ELR (cell line): Measurements from ENCODE around the gene ZDHHC12.

ENCODE experiments used
- DNase-seq: peaks from one replicate; pipeline ENCODE4 v3.0.0-alpha.2; 2015; ENCODE audit warnings: low read depth

Gene ZDHHC12

DNA sequence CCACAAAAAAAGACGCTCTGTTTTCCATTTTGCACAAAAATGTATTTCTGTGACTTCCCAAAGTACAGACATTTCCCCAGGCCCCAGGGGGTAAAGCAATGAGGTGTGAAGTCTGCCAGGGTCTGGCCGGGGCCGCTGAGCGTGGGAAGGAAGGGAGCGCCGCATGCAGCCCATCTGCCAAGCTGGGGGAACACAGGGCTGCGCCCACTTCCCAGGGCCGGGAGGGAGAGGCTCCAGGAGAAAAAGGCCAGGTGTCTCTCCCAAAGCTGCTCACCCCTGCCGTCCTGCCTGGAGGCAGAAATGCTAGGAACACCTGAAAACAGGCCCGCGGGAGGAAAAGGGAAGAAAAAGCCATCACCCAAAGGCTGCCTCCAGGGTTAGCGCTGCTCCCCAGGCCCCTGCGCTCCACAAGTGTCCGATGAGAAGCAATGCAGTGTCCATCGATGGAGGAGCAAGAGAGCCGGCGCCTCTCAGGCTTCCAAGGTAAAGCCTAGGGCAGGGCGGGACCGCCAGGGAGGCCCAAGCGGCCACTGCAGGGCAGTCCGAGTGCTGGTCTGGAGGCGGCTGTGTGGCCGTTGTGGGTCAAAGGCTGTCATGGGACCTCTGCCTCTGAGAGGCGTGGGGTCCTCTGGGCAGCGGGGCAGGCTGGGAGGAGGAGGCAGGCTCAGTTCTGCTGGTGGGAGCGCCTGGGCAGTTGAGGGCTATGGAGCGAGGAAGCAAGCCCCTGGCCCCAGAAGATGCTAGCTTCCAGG is 6.0 kb upstream of the ZDHHC12 start:
- DNase-seq, result no peak

DNA sequence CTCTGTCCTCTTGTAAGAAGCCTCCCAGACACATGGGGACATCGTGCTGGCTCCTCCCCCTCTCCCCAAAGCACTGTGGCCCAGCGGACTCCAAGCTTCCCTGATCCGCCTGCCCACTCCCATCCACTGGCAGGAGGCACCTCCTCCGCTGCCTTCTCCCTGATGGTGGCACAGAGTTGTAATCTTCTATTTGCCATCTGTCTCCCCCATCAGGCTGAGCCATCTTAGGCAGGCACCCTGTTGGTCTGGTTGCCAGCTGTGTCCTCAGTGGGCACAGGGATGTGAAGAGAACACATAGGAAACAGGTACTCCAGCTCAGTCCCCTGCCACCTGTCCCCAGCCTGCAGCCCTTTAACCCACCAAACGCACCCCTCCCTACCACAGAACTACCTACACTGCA is 5.4 kb upstream of the ZDHHC12 start:
- no peak for DNase-seq

DNA sequence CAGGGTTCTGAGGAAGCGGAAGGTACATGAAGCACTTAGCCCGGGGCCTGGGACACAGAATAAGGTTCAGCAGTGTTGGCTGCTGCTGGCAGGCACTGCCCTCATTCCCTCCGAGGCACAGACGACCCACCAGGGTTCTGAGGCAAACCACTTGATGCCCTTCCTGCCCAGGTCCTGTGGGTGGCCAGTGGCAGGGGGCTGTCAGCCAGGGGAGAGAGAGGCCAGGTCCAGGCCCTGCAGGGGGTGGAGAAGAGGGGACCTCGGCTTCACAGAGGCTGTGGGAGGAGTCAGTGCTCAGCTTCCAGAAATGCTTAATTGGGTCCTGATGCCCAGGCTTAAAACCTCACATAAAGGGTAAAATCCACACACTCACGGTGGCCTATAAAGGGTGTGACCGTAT is 4.4 kb upstream of the ZDHHC12 start:
- DNase-seq, result no peak

DNA sequence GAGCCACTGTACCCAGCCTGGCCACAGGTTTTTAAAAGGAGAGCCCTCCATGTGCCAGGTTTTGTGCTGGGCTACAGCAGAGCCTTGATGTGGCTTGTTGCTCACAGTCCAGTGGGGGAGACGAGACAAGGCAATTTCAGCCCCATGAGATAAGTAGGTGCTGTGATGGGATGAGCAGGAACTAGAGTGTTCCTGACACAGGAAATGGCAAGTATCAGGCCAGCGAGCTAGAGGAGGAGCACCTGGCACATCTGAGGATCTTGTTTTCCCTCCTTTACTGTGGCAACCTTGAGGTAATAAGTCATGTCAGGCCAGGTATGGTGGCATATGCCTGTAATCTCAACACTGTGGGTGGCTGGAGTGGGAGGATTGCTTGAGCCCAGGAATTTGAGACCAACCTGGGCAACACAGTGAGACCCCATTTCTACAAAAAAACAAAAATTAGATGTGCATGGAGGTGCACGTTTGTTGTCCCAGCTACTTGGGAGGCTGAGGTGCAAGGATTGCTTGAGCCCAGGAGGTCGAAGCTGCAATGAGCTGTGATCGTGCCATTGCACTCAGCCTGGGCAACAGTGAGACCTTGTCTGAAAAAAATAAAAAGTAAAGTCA is 3.8 kb upstream of the ZDHHC12 start:
- no peak for DNase-seq

DNA sequence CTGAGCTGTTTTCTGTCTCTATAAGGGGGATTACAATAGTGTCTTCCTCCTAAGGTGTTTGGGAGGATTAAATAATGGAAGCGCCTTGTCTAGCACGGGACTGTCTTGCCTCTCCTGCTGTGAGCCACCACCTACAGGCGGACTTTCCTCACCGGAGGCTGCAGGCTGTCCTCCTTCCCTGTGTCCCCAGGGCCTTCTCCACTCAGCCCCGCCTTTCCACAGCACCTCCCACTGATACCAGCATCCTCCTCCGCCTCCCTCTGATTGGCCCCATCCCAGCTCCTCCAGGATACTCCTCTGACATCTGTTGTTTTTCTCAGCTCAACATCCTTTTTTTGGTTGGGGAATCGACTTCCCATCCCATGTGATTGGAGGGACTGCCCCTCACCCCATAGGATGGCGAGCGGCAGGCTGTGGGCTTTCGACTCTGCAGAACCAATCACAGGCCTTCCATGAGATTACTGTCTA is 851 bp upstream of the ZDHHC12 start:
- DNase-seq, result peak; percentile 89

DNA sequence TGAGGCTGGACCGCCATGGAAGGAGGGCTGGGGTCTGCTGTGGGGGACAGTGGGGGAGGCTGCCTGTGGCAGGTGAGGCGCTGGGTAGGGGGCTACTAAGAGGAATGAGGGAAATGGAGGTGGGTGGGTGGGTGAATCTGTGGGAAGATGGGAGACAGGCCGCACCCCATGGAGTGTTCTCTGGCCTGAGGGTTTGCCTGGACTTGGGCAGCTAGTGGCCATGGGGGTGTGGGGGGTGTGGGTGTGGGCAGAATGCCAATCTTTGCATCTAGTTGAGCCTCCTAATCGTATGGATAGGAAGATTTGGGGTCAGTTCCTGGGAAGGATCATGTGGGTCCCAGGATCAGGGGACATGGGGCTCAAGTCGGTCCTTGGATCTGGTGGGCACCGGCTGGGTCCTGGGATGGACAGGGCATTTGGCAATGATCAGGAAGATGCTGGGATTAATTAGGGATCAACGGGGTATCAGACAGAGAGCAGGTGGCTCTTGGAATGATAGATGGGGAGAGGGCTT is 518 bp downstream of the ZDHHC12 start:
- peak; percentile 30 for DNase-seq

DNA sequence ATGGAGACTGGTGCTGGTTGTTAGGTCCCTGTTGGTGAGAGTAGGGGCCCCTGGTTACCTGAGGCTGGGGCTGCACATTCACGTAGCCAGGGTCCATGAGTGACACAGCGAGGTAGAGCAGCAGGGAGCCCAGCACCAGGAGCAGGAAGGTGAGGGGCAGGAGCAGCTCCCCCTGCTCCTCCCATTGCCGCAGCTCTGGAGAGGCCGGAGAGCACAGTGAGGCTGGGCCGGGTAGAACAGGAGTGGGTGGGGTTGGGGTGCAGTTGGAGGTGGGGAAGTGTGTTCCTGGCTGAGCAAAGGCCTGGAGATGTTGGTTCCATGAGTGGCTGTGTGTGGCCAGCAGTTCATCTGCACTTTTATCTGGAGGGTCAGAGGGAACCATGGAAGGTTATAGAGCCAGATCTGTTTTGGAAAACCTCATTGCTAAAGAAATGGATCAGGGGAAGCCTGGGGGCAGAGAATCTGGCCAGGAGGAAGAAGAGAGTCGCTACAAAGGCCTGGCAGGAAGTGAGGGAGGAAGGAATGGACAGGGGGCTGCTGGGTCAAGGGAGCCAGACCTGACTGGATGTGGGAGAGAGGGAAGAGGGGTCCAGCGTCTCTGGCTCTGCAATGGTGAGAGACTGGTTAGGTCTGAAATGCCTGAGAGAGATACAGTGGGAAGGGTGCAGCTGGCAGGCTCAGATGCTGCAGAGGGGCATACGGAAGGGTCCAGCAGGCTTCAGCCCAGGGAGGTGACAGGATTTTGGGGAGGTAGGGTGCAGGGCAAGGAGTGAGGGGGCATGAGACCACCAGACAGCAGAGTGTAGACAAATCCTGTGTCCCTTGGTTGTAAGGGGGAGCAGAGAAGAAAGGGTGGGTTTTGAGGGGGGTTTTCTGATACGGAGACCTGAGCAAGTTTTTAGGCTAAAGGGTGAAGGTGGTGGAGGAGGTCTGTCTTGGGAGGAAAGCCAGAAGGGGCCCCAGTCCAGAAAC is 1.3 kb downstream of the ZDHHC12 start:
- DNase-seq, result no peak

DNA sequence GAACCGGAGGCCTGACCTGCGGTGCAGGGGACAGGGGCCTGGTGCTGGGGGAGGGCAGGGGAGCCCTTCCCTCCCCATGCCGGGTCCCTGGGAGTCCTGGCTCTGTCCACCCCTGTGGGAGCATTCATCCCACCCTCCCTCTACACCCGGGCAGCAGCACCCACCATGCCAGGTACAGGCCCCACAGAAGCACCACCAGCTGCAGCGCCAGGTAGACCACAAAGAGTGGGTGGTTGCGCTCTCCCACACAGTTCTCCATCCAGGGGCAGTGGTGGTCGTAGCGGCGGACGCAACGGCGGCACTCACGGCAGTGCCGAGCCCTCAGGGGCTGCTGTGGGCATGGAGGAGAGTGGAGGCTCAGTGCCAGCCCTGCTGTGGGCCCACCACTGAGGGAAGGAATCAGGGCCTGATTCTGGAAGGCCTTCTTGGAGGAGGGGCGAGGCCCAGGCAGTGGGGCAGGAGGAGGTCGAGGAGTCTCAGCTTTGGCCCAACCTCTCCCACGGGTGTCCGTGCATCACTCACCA is 2.4 kb downstream of the ZDHHC12 start:
- no peak for DNase-seq

DNA sequence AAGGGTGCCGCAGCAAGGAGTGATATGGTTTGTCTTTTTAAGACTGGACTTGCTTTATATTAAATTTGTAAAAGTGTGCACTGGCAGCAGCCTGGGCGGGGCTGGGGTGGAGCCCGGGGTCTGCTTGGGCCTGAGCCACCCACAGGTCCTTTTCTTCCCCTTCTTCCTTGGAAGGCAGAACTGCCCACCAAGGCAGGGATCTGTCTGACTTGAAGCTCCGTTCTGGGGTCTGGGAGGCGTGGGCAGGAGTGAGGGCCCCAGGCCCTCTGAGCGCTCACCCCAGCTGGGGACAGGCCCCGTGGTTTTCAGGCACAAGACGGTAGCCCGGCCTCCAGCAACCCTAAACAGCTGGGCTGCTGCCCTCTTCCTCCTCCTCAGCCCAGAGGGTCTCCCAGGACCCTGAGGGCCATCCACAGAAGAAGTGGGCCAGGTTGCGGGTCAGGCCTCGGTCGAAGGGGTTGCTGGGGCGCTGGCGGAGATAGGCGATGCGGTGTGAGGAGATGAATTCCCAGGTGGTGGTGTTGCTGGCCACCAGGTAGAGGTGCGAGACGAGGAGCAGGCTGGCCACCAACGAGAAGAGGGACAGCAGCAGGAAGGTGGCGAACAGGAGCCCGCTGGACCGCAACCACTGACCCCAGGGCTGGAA is 3.0 kb downstream of the ZDHHC12 start:
- DNase-seq, result no peak

DNA sequence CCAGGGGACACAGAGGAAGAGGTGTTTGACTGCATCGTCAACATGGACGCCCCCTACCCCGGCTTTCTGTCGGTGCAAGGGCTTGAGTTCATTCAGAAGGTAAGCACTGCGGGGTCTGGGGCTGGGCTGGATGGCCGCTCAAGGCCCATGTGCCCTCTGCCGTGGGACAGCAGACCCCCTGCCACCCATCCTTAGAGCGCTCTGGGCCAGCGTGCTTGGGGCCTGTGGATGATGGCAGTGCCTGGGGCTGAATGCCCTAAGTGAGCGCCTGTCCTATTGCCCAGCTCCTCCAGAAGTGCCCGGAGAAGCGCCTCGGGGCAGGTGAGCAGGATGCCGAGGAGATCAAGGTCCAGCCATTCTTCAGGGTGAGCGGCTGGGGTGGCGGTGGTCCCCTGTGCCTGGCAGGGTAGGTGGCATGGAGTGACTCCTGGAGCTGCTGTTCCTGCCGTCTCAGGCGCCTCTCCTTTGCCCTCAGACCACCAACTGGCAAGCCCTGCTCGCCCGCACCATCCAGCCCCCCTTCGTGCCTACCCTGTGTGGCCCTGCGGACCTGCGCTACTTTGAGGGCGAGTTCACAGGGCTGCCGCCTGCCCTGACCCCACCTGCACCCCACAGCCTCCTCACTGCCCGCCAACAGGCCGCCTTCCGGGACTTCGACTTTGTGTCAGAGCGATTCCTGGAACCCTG is 3.9 kb downstream of the ZDHHC12 start:
- DNase-seq, result no peak

DNA sequence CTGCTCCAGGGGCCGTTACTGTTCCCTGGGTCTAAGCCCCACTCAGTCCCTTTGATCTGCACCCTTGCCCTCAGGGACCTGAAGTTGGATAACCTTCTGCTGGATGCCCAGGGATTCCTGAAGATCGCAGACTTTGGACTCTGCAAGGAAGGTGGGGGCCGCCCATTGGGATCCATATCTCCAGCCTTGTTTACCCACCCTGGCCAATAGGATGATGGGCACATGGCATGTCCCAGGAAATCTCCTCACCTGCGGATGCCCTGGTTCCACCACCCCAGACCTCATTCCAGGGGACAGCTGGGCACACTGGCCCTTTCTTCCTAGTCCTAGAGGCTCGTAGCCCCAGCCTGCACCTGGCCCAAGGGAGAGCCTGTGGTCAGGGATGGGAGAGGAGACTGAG is 5.5 kb downstream of the ZDHHC12 start:
- no peak for DNase-seq

DNA sequence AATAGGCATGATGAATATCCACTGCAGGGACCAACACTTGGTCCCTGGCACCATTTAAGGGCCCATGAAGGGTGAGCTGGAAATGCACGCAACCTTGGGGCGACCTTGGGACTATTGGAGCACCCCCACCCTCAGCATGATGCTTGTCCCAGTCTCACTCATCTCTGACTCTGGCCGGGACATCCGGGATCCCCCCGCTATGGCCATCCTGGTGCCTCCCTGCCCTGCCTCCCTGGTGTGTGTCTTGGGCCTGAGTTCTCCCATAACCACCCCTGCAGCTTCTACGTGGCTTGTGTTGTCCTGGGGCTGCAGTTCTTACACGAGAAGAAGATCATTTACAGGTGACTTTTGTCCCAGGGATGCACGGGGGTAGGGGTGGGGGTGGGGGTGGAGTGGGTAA is 5.9 kb downstream of the ZDHHC12 start:
- DNase-seq, result no peak

DNA sequence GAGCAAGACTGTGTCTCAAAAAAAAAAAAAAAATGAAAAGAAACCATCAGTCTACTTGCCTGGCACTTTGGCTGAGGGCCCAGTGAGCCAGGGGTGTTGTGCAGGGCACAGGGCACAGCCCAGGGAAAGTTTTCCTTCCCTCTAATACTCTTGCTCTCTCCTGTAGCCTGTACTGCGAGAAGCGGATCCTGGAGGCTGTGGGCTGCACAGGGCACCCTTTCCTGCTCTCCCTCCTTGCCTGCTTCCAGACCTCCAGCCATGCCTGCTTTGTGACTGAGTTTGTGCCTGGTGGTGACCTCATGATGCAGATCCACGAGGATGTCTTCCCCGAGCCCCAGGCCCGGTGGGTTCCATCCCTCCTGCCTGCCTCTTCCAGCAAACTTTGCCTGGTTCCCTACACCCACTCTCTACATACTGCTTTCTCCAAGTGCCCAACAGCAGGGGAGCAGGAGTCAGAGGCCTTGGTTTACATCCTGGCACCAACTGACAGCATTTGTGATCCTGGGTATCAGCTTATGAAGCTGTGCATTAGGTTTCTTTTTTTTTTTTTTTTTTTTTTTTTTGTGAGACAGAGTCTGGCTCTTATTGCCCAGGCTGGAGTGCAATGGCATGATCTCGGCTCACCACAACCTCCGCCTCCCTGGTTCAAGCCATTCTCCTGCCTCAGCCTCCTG is 7.2 kb downstream of the ZDHHC12 start:
- no peak for DNase-seq

DNA sequence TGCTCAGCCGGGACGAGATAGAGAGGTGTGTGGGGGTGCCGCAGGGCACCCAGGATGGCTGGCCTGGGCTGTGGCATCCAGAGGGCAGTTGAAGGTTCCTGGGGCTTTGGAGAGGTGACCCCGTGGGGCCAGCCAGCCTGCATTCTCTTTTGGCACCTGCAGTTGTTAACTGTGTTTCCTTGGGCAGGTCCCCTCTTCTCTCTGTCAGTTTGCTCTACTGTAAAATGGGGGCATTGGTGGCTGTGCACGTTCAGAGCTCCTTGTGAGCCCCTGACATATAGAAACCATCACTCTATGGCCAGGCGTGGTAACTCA is 8.5 kb downstream of the ZDHHC12 start:
- no peak for DNase-seq

DNA sequence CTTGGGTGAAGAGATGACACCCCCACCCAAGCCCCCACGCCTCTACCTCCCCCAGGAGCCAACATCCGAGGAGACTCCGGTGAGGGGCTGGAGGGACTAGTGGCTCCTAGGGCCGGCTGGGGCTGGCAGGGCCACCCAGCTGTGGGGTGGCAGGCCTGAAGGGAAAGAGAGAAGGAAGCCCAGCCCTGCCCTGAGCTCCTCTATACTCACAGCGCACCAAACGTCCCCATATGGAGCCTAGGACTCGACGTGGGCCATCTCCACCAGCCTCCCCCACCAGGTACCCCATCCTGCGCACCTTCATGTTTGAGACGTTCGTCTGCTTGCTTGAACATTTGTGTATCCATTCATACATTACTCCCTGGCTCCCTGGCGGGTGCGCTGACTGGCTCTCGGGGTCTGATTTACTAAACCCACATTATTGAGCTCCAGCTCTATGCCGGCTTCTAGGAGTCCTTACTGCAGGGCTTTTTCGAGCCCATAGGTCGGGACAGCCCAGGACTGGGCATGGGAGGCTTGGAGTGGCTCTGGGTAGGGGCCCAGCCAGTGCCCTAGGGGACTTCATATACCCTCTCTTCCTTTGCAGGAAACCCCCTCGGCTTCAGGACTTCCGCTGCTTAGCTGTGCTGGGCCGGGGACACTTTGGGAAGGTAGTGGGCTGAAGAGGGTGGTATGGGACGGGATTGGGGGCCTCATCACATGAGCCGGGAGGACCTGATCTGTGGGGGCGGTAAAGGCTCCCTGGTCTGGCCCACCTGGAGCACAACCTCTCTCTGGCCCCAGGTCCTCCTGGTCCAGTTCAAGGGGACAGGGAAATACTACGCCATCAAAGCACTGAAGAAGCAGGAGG is 9.1 kb downstream of the ZDHHC12 start:
- no peak for DNase-seq

DNA sequence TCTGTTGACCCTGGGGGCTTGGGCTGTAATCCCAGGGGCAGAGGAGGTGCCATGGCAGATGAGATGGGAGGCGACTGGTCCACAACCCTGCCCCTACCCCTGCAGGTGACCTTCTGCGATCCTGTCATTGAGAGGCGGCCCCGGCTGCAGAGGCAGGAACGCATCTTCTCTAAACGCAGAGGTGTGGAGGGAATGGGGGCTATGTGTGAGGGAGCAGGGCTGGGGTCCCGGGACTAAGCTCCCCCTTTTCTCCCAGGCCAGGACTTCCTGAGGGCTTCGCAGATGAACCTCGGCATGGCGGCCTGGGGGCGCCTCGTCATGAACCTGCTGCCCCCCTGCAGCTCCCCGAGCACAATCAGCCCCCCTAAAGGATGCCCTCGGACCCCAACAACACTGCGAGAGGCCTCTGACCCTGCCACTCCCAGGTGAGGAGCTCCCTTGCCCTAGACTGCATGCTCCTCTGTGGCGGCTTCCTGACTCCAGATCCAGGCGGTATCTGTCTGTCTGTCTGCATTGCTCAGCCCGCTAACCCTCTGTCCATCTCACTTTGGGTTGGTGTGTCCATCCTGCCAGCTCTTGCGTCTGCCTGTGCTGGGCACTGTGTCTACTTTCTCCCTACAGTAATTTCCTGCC is 9.9 kb downstream of the ZDHHC12 start:
- DNase-seq, result no peak

DNA sequence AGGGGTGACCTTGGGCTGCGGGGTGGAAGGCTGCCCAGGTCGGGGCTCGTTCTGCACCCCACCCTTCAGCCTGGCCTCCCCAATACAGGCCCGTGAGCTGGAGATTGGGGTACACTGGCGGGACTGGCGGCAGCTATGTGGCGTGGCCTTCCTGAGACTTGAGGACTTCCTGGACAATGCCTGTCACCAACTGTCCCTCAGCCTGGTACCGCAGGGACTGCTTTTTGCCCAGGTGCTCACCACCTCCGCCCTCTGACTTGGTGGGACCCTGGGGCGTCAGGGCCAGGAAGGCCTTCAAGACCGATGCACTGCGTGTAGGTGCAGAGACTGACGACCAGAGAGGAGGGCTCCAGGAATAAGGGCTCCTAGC is 10.5 kb downstream of the ZDHHC12 start:
- DNase-seq, result no peak

DNA sequence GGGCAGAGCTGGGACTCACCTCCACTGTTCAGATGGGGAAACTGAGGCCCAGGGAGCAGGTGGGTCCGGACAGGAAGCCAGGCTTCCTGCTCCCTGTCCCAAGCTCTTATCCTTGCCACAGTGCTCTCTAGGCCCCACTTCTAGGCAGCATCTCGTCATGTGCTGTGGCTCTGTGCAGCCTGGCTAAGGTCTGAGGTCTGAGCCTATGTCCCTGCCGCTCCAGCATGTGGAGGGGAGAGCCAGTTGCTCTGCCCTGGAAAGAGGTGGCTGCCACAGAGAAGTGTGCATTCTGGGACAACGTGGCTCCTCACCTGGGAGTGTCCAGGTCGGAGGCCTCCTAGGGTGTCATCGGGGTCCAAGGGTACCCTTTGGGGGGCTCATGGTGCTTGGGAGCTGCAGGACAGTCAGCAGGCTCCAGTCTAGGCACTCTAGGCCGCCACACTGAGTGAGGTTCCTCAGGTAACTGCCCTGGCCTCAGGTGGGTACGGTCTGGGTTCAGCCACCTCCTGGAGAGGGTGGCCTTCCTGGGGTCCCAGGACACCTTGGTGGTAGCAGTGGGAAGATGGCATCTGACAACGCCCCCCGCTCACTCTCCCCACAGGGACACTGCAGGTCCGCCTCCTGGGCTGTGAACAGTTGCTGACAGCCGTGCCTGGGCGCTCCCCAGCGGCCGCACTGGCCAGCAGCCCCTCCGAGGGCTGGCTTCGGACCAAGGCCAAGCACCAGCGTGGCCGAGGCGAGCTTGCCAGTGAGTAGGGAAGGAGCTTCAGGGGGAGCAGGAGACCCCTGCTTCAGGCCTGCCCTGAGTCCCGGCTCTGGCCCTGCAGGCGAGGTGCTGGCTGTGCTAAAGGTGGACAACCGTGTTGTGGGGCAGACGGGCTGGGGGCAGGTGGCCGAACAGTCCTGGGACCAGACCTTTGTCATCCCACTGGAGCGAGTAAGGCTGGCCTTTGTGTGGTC is 11.2 kb downstream of the ZDHHC12 start:
- no peak for DNase-seq
